ENCODE data around the gene ZFPM1.

Gene ZFPM1

GRCh38 chr16:88524973-88525662, 72.0 kb downstream of the ZFPM1 start (continued):
- TF ChIP-seq CSDC2 (CRISPR knock-in tag; IDR thresholded peaks at IDR 0.05), result no peak
- TF ChIP-seq PPARA (CRISPR knock-in tag; IDR thresholded peaks at IDR 0.05; ENCODE audit: borderline replicate concordance), result no peak
- TF ChIP-seq ZC3H10 (CRISPR knock-in tag; IDR thresholded peaks at IDR 0.05), result no peak

GRCh38 chr16:88525663-88525990, 72.5 kb downstream of the ZFPM1 start:
- ATAC-seq, result no peak
- TF ChIP-seq ZFP3 (CRISPR knock-in tag; IDR thresholded peaks at IDR 0.05) (no peak), RARB (CRISPR knock-in tag; IDR thresholded peaks at IDR 0.05) (no peak), TOX (CRISPR knock-in tag; IDR thresholded peaks at IDR 0.05; ENCODE audit: borderline replicate concordance) (no peak), ARNTL (CRISPR knock-in tag; IDR thresholded peaks at IDR 0.05; ENCODE audit: borderline replicate concordance, low read depth) (no peak), TSHZ2 (CRISPR knock-in tag; IDR thresholded peaks at IDR 0.05) (no peak), OSR1 (CRISPR knock-in tag; IDR thresholded peaks at IDR 0.05) (no peak), ESRRG (CRISPR knock-in tag; IDR thresholded peaks at IDR 0.05) (no peak), TCF4 (CRISPR knock-in tag; IDR thresholded peaks at IDR 0.05; ENCODE audit: borderline replicate concordance) (no peak)

GRCh38 chr16:88526008-88526905, 73.2 kb downstream of the ZFPM1 start:
- TF ChIP-seq OSR1 (CRISPR knock-in tag; IDR thresholded peaks at IDR 0.05) (no peak), BACH2 (CRISPR knock-in tag; IDR thresholded peaks at IDR 0.05; ENCODE audit: borderline replicate concordance) (no peak), TSHZ2 (CRISPR knock-in tag; IDR thresholded peaks at IDR 0.05) (no peak), ISL1 (CRISPR knock-in tag; IDR thresholded peaks at IDR 0.05) (no peak), ZFP3 (CRISPR knock-in tag; IDR thresholded peaks at IDR 0.05) (no peak), ZNF70 (CRISPR knock-in tag; IDR thresholded peaks at IDR 0.05) (no peak), TOX (CRISPR knock-in tag; IDR thresholded peaks at IDR 0.05; ENCODE audit: borderline replicate concordance) (no peak), CREB5 (CRISPR knock-in tag; IDR thresholded peaks at IDR 0.05; ENCODE audit: low read depth) (no peak), PPARA (CRISPR knock-in tag; IDR thresholded peaks at IDR 0.05; ENCODE audit: borderline replicate concordance) (no peak), ZNF565 (CRISPR knock-in tag; conservative IDR thresholded peaks at IDR 0.05; ENCODE audit: low read depth) (no peak), CSDC2 (CRISPR knock-in tag; IDR thresholded peaks at IDR 0.05) (no peak), PATZ1 (CRISPR knock-in tag; IDR thresholded peaks at IDR 0.05; ENCODE audit: borderline replicate concordance) (no peak)
- ATAC-seq, result no peak

GRCh38 chr16:88526906-88527185, 73.8 kb downstream of the ZFPM1 start:
- ATAC-seq, result no peak; the same call in 2 of the 3 replicates
- TF ChIP-seq CSDC2 (CRISPR knock-in tag; IDR thresholded peaks at IDR 0.05) (no peak), ARNTL (CRISPR knock-in tag; IDR thresholded peaks at IDR 0.05; ENCODE audit: borderline replicate concordance, low read depth) (no peak), BACH2 (CRISPR knock-in tag; IDR thresholded peaks at IDR 0.05; ENCODE audit: borderline replicate concordance) (no peak), PPARA (CRISPR knock-in tag; IDR thresholded peaks at IDR 0.05; ENCODE audit: borderline replicate concordance) (no peak), ZFP3 (CRISPR knock-in tag; IDR thresholded peaks at IDR 0.05) (no peak), TOX (CRISPR knock-in tag; IDR thresholded peaks at IDR 0.05; ENCODE audit: borderline replicate concordance) (no peak), TSHZ2 (CRISPR knock-in tag; IDR thresholded peaks at IDR 0.05) (no peak), TCF4 (CRISPR knock-in tag; IDR thresholded peaks at IDR 0.05; ENCODE audit: borderline replicate concordance) (no peak), ISL1 (CRISPR knock-in tag; IDR thresholded peaks at IDR 0.05) (no peak), POU6F1 (CRISPR knock-in tag; IDR thresholded peaks at IDR 0.05; ENCODE audit: borderline replicate concordance, low read depth) (no peak)
